H9 (cell line): Measurements from ENCODE around the gene LIPM. TPM values are rescaled to one million over a fixed set of nuclear protein-coding genes. Genes with fewer than 3 reads are reported as not detected.

Source experiments
- DNase-seq: peaks from one replicate; pipeline ENCODE4 v3.0.0-alpha.2; 2017
- H2AFZ ChIP-seq: one replicate; pipeline ENCODE4 v1.6.1; 2013; ENCODE audit warnings: mild to moderate bottlenecking, low read length, control low read depth, moderate library complexity
- H2AK5ac ChIP-seq: 2 replicates; pipeline ENCODE4 v1.6.1; 2013; ENCODE audit warnings: low read length, control low read depth, mixed read lengths; ENCODE audit not compliant: insufficient read length
- H2BK120ac ChIP-seq: one replicate; pipeline ENCODE4 v1.6.1; 2013; ENCODE audit warnings: low read depth, mild to moderate bottlenecking, low read length, control low read depth, inconsistent platforms; ENCODE audit not compliant: poor library complexity, severe bottlenecking
- H2BK12ac ChIP-seq: 2 replicates; pipeline ENCODE4 v1.6.1; 2013; ENCODE audit warnings: low read length, control low read depth, mixed read lengths, low read depth; ENCODE audit not compliant: insufficient read length
- H2BK15ac ChIP-seq: 2 replicates; pipeline ENCODE4 v1.6.1; 2013; ENCODE audit warnings: low read depth, low read length, control low read depth
- H2BK20ac ChIP-seq: one replicate; pipeline ENCODE4 v1.6.1; 2013; ENCODE audit warnings: low read depth, mild to moderate bottlenecking, low read length, control low read depth, inconsistent platforms; ENCODE audit not compliant: poor library complexity, severe bottlenecking
- H2BK5ac ChIP-seq: 2 replicates; pipeline ENCODE4 v1.6.1; 2013; ENCODE audit warnings: low read length, control low read depth, mixed read lengths; ENCODE audit not compliant: insufficient read length
- H3K14ac ChIP-seq: 2 replicates; pipeline ENCODE4 v1.6.1; 2013; ENCODE audit warnings: low read length, control low read depth; ENCODE audit not compliant: insufficient read depth
- H3K18ac ChIP-seq: 2 replicates; pipeline ENCODE4 v1.6.1; 2013; ENCODE audit warnings: low read depth, mild to moderate bottlenecking, mixed read lengths, low read length, control low read depth; ENCODE audit not compliant: insufficient read length
- H3K23ac ChIP-seq: 2 replicates; pipeline ENCODE4 v1.6.1; 2013; ENCODE audit warnings: low read length, control low read depth, mixed read lengths, low read depth; ENCODE audit not compliant: insufficient read length
- H3K23me2 ChIP-seq: 2 replicates; pipeline ENCODE4 v1.6.1; 2013; ENCODE audit warnings: low read depth, mild to moderate bottlenecking, mixed read lengths, low read length, control low read depth; ENCODE audit not compliant: insufficient read length, poor library complexity, severe bottlenecking
- H3K27ac ChIP-seq: 2 replicates; pipeline ENCODE4 v1.5.1; 2013; ENCODE audit warnings: low read length, control low read depth, mixed read lengths, low read depth; ENCODE audit not compliant: insufficient read length
- H3K27me3 ChIP-seq: 2 replicates; pipeline ENCODE4 v1.6.1; 2013; ENCODE audit warnings: low read length, control low read depth, inconsistent platforms; ENCODE audit not compliant: insufficient read depth
- H3K4ac ChIP-seq: 2 replicates; pipeline ENCODE4 v1.6.1; 2013; ENCODE audit warnings: low read depth, mild to moderate bottlenecking, control low read depth, inconsistent platforms, low read length, moderate library complexity
- H3K4me1 ChIP-seq: 2 replicates; pipeline ENCODE4 v1.6.1; 2013; ENCODE audit warnings: low read length, control low read depth, inconsistent platforms; ENCODE audit not compliant: insufficient read depth
- H3K4me2 ChIP-seq: 2 replicates; pipeline ENCODE4 v1.6.1; 2013; ENCODE audit warnings: low read length, control low read depth, mixed read lengths; ENCODE audit not compliant: insufficient read length, insufficient read depth
- H3K56ac ChIP-seq: 2 replicates; pipeline ENCODE4 v1.6.1; 2013; ENCODE audit warnings: low read depth, mild to moderate bottlenecking, mixed read lengths, low read length, control low read depth; ENCODE audit not compliant: insufficient read length
- H3K79me1 ChIP-seq: 2 replicates; pipeline ENCODE4 v1.6.1; 2013; ENCODE audit warnings: low read depth, mild to moderate bottlenecking, moderate library complexity, low read length, control low read depth, inconsistent platforms; ENCODE audit not compliant: insufficient read depth, poor library complexity, severe bottlenecking
- H3K79me2 ChIP-seq: 2 replicates; pipeline ENCODE4 v1.6.1; 2013; ENCODE audit warnings: low read length, control low read depth, inconsistent platforms; ENCODE audit not compliant: insufficient read depth
- H3K9ac ChIP-seq: 2 replicates; pipeline ENCODE4 v1.6.1; 2013; ENCODE audit warnings: low read length, control low read depth, mixed read lengths; ENCODE audit not compliant: insufficient read length; ENCODE audit errors: extremely low read depth
- H3K9me3 ChIP-seq: one replicate; pipeline ENCODE4 v1.6.1; 2013; ENCODE audit warnings: low read depth, low read length, inconsistent platforms; ENCODE audit not compliant: control insufficient read depth
- H3T11ph ChIP-seq: one replicate; pipeline ENCODE4 v1.6.1; 2013; ENCODE audit warnings: mild to moderate bottlenecking, low read length, control low read depth, inconsistent platforms
- H4K20me1 ChIP-seq: one replicate; pipeline ENCODE4 v1.6.1; 2013; ENCODE audit not compliant: control insufficient read depth, insufficient read length, insufficient read depth
- H4K5ac ChIP-seq: 2 replicates; pipeline ENCODE4 v1.6.1; 2013; ENCODE audit warnings: low read depth, mild to moderate bottlenecking, mixed read lengths, low read length, control low read depth; ENCODE audit not compliant: insufficient read length
- H4K8ac ChIP-seq: replicated peaks from 2 replicates; pipeline ENCODE4 v1.6.1; 2013; ENCODE audit warnings: low read length, control low read depth, mixed read lengths, low read depth; ENCODE audit not compliant: insufficient read length
- H4K91ac ChIP-seq: 2 replicates; pipeline ENCODE4 v1.6.1; 2013; ENCODE audit warnings: low read depth, mild to moderate bottlenecking, moderate library complexity, mixed read lengths, low read length, control low read depth; ENCODE audit not compliant: insufficient read length
- H3K27ac Mint-ChIP-seq, 3 experiments: 2 replicates in 2 of 3; 3 replicates in 1 of 3; pipeline ENCODE4 v1.8.0; 2020 to 2021; ENCODE audit warnings: mixed read lengths in 3 of 3, mild to moderate bottlenecking in 1 of 3, moderate library complexity in 1 of 3
- H3K27me3 Mint-ChIP-seq: 2 replicates; pipeline ENCODE4 v1.8.0; 2021; ENCODE audit warnings: low read depth, mild to moderate bottlenecking, moderate library complexity, mixed read lengths
- H3K36me3 Mint-ChIP-seq, 3 experiments: 2 replicates in 2 of 3; 3 replicates in 1 of 3; pipeline ENCODE4 v1.8.0; 2020 to 2021; ENCODE audit warnings: low read depth in 3 of 3, mixed read lengths in 3 of 3; ENCODE audit not compliant: insufficient read depth in 1 of 3
- H3K4me1 Mint-ChIP-seq, 2 experiments: 2 replicates each; pipeline ENCODE4 v1.8.0; 2020; ENCODE audit warnings: mixed read lengths in 2 of 2
- H3K4me3 Mint-ChIP-seq, 2 experiments: 2 replicates in 1 of 2; 3 replicates in 1 of 2; pipeline ENCODE4 v1.8.0; 2020 to 2021; ENCODE audit warnings: mild to moderate bottlenecking in 2 of 2, mixed read lengths in 2 of 2, moderate library complexity in 1 of 2
- H3K9me3 Mint-ChIP-seq, 2 experiments: 2 replicates in 1 of 2; 3 replicates in 1 of 2; pipeline ENCODE4 v1.8.0; 2020; ENCODE audit warnings: mild to moderate bottlenecking in 2 of 2, mixed read lengths in 2 of 2, moderate library complexity in 1 of 2
- CTCF ChIP-seq: fragments of 200-600 bp; sonication (generic); conservative IDR thresholded peaks from 3 replicates; pipeline ENCODE4 v1.8.0; 2021; ENCODE audit warnings: antibody characterized with exemption, mild to moderate bottlenecking
- WGBS: extraction: QIAGEN DNeasy Blood & Tissue Kit; methylation state at CpG from one replicate; pipeline ENCODE4 v1.1.7; 2013; ENCODE audit warnings: missing lambda C conversion rate, low lambda C conversion rate, mixed read lengths; ENCODE audit not compliant: insufficient read length; ENCODE audit errors: extremely low coverage; 5-methylcytosine and 5-hydroxymethylcytosine counted together
- total RNA-seq: library from RNA; stranded (reverse); gene quantifications from 2 replicates; pipeline ENCODE4 v1.2.1, GENCODE V29; 2021

The LIPM gene
- total RNA-seq, 1 experiment from 2014 or later: not detected

GRCh38 chr10:88764110-88764509, 38.4 kb upstream of the LIPM start:
- no peak overlapping the region for H2BK20ac ChIP-seq
- H3K4me3 Mint-ChIP-seq: no peak overlapping the region
- H3K79me1 ChIP-seq: no peaks in the 10 kb centered on the region
- H3K9ac ChIP-seq: no peak overlapping the region
- no peak overlapping the region for H3K14ac ChIP-seq
- H3K27ac Mint-ChIP-seq: no peak overlapping the region
- no peak overlapping the region for H2BK120ac ChIP-seq
- H2BK12ac ChIP-seq: no peak overlapping the region
- no peaks in the 10 kb centered on the region for H4K20me1 ChIP-seq
- H3K18ac ChIP-seq: no peak overlapping the region
- H3K23ac ChIP-seq: no peak overlapping the region
- H4K8ac ChIP-seq: no peak overlapping the region
- no peaks in the 10 kb centered on the region for H3K9me3 ChIP-seq
- H3K23me2 ChIP-seq: no peaks in the 10 kb centered on the region
- H2AK5ac ChIP-seq: no peak overlapping the region
- no peak overlapping the region for H4K5ac ChIP-seq
- H3K27me3 ChIP-seq: no peaks in the 10 kb centered on the region
- no peak overlapping the region for H3K56ac ChIP-seq
- H4K91ac ChIP-seq: no peak overlapping the region
- no peaks in the 10 kb centered on the region for H3K9me3 Mint-ChIP-seq
- no peaks in the 10 kb centered on the region for H3K27me3 Mint-ChIP-seq
- H3K36me3 Mint-ChIP-seq: no peaks in the 10 kb centered on the region
- H3K4me2 ChIP-seq: no peak overlapping the region
- no peak for TF ChIP-seq CTCF
- H3K4ac ChIP-seq: no peak overlapping the region
- WGBS: no CpG with 5 or more reads among the region's 3 CpGs
- DNase-seq: no peak
- H3T11ph ChIP-seq: no peak overlapping the region
- no peaks in the 10 kb centered on the region for H3K79me2 ChIP-seq
- H3K4me1 ChIP-seq: no peaks in the 10 kb centered on the region
- no peak overlapping the region for H3K27ac ChIP-seq
- peaks cover 6 to 11% of the 10 kb centered on the region in 2 experiments; a peak in 3 of 4 replicates for H3K4me1 Mint-ChIP-seq
- H2AFZ ChIP-seq: no peak overlapping the region
- no peak overlapping the region for H2BK15ac ChIP-seq
- H2BK5ac ChIP-seq: no peak overlapping the region
